ENCODE results near the gene OR2AE1. TPM values are rescaled to one million over a fixed set of nuclear protein-coding genes. Genes with fewer than 3 reads are reported as not detected.

OR2AE1 gene
- total and polyA plus RNA-seq, 9 of the 15 experiments (the other 6 are each of a cell fraction or from before 2014, with no cell fraction given), result 0.27 TPM; not detected in 8

- no peak for TF ChIP-seq ZNF57 (CRISPR knock-in tag; IDR thresholded peaks at IDR 0.05)
- TF ChIP-seq STAT6 (CRISPR knock-in tag; IDR thresholded peaks at IDR 0.05), result no peak
- TF ChIP-seq SIX5 (IDR thresholded peaks at IDR 0.05; ENCODE audit: borderline replicate concordance in 1 of 2, insufficient read depth in 1 of 2, low read depth in 1 of 2, low read length in 2 of 2), result no peak
- TF ChIP-seq ZNF444 (CRISPR knock-in tag; IDR thresholded peaks at IDR 0.05), result no peak
- TF ChIP-seq RB1 (IDR thresholded peaks at IDR 0.05; ENCODE audit: low read depth), result no peak
- TF ChIP-seq SMC3 (conservative IDR thresholded peaks at IDR 0.05; ENCODE audit: insufficient read depth, low read depth, low read length), result no peak
- no peak for TF ChIP-seq RNF2 (IDR thresholded peaks at IDR 0.05)
- TF ChIP-seq CBX3 (IDR thresholded peaks at IDR 0.05; ENCODE audit: borderline replicate concordance in 1 of 2, low read length in 2 of 2), result no peak
- no peak for TF ChIP-seq PHF20 (IDR thresholded peaks at IDR 0.05; ENCODE audit: partially characterized antibody)
- TF ChIP-seq CSDE1 (IDR thresholded peaks at IDR 0.05), result no peak
- no peak for TF ChIP-seq HMGN3 (IDR thresholded peaks at IDR 0.05; ENCODE audit: borderline replicate concordance, extremely low read depth, insufficient read length, low read depth, low read length)
- no peak for TF ChIP-seq HMG20B (CRISPR knock-in tag; IDR thresholded peaks at IDR 0.05)
- TF ChIP-seq SMARCA4 (IDR thresholded peaks at IDR 0.05), result peak; percentile 82
- TF ChIP-seq ZNF165 (CRISPR knock-in tag; IDR thresholded peaks at IDR 0.05; ENCODE audit: borderline replicate concordance), result no peak
- TF ChIP-seq ZNF263 (CRISPR knock-in tag; IDR thresholded peaks at IDR 0.05; ENCODE audit: borderline replicate concordance), result no peak
- TF ChIP-seq, protein P1, sequence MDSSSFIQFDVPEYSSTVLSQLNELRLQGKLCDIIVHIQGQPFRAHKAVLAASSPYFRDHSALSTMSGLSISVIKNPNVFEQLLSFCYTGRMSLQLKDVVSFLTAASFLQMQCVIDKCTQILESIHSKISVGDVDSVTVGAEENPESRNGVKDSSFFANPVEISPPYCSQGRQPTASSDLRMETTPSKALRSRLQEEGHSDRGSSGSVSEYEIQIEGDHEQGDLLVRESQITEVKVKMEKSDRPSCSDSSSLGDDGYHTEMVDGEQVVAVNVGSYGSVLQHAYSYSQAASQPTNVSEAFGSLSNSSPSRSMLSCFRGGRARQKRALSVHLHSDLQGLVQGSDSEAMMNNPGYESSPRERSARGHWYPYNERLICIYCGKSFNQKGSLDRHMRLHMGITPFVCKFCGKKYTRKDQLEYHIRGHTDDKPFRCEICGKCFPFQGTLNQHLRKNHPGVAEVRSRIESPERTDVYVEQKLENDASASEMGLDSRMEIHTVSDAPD (CRISPR knock-in tag; IDR thresholded peaks at IDR 0.05), result no peak
- TF ChIP-seq L3MBTL2 (IDR thresholded peaks at IDR 0.05), result no peak
- no peak for TF ChIP-seq SMARCB1 (IDR thresholded peaks at IDR 0.05; ENCODE audit: insufficient read length, low read depth)
- TF ChIP-seq ZBTB8A (IDR thresholded peaks at IDR 0.05; ENCODE audit: partially characterized antibody), result no peak
- peak; percentile 71 to 80 for TF ChIP-seq TRIM24 (IDR thresholded peaks at IDR 0.05)
- TF ChIP-seq ZNF311 (CRISPR knock-in tag; IDR thresholded peaks at IDR 0.05), result no peak
- TF ChIP-seq TAF15 (IDR thresholded peaks at IDR 0.05; ENCODE audit: low read depth, low read length), result no peak
- no peak for TF ChIP-seq MCM3 (IDR thresholded peaks at IDR 0.05)
- TF ChIP-seq, protein P2, sequence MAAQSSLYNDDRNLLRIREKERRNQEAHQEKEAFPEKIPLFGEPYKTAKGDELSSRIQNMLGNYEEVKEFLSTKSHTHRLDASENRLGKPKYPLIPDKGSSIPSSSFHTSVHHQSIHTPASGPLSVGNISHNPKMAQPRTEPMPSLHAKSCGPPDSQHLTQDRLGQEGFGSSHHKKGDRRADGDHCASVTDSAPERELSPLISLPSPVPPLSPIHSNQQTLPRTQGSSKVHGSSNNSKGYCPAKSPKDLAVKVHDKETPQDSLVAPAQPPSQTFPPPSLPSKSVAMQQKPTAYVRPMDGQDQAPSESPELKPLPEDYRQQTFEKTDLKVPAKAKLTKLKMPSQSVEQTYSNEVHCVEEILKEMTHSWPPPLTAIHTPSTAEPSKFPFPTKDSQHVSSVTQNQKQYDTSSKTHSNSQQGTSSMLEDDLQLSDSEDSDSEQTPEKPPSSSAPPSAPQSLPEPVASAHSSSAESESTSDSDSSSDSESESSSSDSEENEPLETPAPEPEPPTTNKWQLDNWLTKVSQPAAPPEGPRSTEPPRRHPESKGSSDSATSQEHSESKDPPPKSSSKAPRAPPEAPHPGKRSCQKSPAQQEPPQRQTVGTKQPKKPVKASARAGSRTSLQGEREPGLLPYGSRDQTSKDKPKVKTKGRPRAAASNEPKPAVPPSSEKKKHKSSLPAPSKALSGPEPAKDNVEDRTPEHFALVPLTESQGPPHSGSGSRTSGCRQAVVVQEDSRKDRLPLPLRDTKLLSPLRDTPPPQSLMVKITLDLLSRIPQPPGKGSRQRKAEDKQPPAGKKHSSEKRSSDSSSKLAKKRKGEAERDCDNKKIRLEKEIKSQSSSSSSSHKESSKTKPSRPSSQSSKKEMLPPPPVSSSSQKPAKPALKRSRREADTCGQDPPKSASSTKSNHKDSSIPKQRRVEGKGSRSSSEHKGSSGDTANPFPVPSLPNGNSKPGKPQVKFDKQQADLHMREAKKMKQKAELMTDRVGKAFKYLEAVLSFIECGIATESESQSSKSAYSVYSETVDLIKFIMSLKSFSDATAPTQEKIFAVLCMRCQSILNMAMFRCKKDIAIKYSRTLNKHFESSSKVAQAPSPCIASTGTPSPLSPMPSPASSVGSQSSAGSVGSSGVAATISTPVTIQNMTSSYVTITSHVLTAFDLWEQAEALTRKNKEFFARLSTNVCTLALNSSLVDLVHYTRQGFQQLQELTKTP (IDR thresholded peaks at IDR 0.05; ENCODE audit: low read depth in 1 of 2, partially characterized antibody in 2 of 2), result no peak
- no peak for TF ChIP-seq BCOR (IDR thresholded peaks at IDR 0.05)
Observed at GRCh38 chr7:99831595-99831994, 45.2 kb downstream of the OR2AE1 start (continued).

Data from K562 (cell line).